ENCODE measurements around the gene NTRK2. TPM values are rescaled to one million over a fixed set of nuclear protein-coding genes. Genes with fewer than 3 reads are reported as not detected.

NTRK2 gene
- total RNA-seq, 6 experiments from 2014 or later, result 0.11 to 0.83 (median 0.25) TPM

DNA sequence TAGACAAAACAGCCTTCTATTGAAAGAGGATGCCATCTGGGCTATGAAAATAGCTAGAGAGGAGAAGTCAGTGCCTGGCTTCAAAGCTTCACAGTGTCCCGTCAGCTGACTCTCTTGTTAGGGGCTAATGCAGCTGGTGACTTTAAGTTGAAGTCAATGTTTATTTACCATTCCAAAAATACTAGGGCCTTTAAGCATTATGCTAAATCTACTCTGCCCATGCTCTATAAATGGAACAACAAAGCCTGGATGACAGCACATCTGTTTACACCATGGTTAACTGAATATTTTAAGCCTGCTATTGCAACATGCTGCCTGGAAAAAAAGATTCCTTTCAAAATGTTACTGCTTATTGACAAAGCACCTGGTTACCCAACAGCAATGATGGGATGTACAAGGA, 309.1 kb downstream of the NTRK2 start:
- Mint-ChIP-seq H3K4me3 (no peak overlapping the region), H3K27ac (no peak overlapping the region), H3K27me3 (ENCODE audit: insufficient read depth) (peaks cover 2% of the 10 kb centered on the region; the same call in 1 of the 2 replicates), H3K4me1 (ENCODE audit: low read depth) (no peaks in the 10 kb centered on the region), H3K36me3 (ENCODE audit: low read depth) (no peaks in the 10 kb centered on the region), H3K9me3 (peaks cover 21% of the 10 kb centered on the region)
- TF ChIP-seq, protein P1, sequence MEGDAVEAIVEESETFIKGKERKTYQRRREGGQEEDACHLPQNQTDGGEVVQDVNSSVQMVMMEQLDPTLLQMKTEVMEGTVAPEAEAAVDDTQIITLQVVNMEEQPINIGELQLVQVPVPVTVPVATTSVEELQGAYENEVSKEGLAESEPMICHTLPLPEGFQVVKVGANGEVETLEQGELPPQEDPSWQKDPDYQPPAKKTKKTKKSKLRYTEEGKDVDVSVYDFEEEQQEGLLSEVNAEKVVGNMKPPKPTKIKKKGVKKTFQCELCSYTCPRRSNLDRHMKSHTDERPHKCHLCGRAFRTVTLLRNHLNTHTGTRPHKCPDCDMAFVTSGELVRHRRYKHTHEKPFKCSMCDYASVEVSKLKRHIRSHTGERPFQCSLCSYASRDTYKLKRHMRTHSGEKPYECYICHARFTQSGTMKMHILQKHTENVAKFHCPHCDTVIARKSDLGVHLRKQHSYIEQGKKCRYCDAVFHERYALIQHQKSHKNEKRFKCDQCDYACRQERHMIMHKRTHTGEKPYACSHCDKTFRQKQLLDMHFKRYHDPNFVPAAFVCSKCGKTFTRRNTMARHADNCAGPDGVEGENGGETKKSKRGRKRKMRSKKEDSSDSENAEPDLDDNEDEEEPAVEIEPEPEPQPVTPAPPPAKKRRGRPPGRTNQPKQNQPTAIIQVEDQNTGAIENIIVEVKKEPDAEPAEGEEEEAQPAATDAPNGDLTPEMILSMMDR (IDR thresholded peaks at IDR 0.05), result no peak
- DNase-seq, result no peak

DNA sequence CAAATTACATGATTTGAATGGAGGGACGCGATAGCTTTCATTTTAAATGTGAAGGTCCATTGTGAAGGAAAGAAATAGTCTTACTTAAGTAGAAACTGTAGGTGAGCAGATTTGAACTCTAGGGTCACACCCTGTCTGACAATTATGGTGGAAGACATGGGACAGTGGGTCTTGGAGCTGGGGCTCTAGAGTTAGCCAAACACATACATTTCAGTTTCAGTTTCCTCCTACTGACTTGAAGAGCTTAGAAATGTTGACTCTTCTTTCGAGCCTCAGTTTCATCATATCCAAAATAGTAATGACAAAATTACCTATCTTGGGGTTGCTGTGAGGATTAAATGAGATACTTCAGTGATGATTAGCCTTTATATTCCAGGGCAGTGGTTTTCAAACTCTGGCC, 314.2 kb downstream of the NTRK2 start:
- Mint-ChIP-seq H3K36me3 (ENCODE audit: low read depth) (no peaks in the 10 kb centered on the region), H3K9me3 (peaks cover 29% of the 10 kb centered on the region), H3K27ac (no peak overlapping the region), H3K4me3 (no peak overlapping the region), H3K4me1 (ENCODE audit: low read depth) (no peaks in the 10 kb centered on the region), H3K27me3 (ENCODE audit: insufficient read depth) (peaks cover 2% of the 10 kb centered on the region; the same call in 1 of the 2 replicates)
- DNase-seq, result no peak
- TF ChIP-seq, protein P1 (IDR thresholded peaks at IDR 0.05), result no peak

DNA sequence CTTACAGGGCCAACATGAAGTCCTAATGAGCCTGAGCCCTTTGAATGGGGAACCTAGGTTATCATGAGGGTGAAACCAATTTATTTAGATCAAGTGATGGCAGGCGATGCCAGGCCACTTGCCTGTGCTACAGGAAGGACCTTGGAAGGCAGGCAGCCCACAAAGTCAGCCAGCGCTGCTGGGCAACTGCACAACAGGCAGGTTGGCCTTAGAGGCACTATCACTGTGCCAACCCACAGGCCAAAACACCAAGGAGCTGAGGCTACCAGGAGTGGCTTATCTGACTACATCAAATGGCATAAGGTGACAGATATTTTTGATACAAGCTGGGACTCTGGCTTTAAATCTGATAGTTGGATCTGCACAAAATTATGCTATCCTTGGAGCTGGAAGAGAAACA, 319.1 kb downstream of the NTRK2 start:
- H3K27ac Mint-ChIP-seq, result no peak overlapping the region
- H3K4me3 Mint-ChIP-seq, result no peak overlapping the region
- TF ChIP-seq, protein P1 (IDR thresholded peaks at IDR 0.05), result no peak
- no peaks in the 10 kb centered on the region for H3K4me1 Mint-ChIP-seq (ENCODE audit: low read depth)
- H3K36me3 Mint-ChIP-seq (ENCODE audit: low read depth), result no peaks in the 10 kb centered on the region
- DNase-seq, result no peak
- H3K9me3 Mint-ChIP-seq, result peaks cover 27% of the 10 kb centered on the region
- peaks cover 2% of the 10 kb centered on the region; the same call in 1 of the 2 replicates for H3K27me3 Mint-ChIP-seq (ENCODE audit: insufficient read depth)

DNA sequence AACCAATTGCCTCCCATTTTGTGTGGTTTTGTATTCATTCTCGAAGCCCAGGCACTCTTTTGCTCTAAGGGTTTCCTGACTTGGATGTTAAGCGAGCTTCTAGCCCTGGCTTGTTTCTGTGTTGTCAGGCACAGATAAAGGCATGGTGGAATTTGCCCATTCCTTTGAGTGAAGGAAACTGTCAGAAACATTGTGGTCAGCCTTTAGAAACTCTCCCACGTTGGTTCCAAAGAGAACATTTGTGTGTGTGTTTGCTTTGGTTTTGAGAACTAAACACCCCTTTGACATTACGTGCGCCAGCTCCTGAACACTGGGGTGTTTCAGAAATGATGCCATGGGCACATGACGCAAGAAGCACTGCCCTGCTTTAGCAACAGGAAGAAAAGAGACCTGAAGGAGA, 320.9 kb downstream of the NTRK2 start:
- Mint-ChIP-seq H3K36me3 (ENCODE audit: low read depth) (no peaks in the 10 kb centered on the region), H3K9me3 (peaks cover 24% of the 10 kb centered on the region), H3K27ac (no peak overlapping the region), H3K4me3 (no peak overlapping the region), H3K27me3 (ENCODE audit: insufficient read depth) (peaks cover 3% of the 10 kb centered on the region; the same call in 1 of the 2 replicates), H3K4me1 (ENCODE audit: low read depth) (no peaks in the 10 kb centered on the region)
- TF ChIP-seq, protein P1 (IDR thresholded peaks at IDR 0.05), result no peak
- no peak for DNase-seq

DNA sequence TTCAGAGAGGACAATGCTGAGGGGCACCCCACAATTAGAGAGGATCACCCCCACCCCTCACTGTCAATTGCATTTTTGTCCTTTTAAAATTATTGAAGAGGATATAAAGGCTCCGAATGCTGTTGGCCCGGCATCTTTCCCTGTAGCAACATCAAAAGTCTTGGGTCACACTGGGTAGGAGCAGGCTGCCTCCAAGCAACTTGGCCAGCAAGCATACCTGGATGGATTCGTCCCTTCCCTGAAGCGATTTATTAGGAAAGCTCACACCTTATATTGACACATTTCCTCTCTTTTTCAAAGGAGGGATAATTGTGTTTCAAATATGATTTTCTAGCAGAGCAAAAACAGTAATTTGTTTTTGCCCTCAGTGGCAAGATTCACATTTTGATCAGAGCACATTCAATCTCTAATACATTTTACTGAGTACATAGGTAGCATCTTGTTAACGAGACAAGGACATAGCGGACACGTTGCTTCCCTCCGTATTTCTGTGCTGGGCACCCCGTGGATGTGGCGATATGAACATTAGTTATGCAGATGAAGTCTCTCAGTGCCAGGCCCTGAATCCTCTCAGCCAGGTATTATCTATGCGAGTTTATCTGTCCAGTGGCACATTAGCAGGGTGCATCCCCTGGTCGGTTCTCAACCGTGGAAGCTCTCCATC, 321.5 kb downstream of the NTRK2 start:
- H3K27me3 Mint-ChIP-seq (ENCODE audit: insufficient read depth), result peaks cover 3% of the 10 kb centered on the region; the same call in 1 of the 2 replicates
- no peaks in the 10 kb centered on the region for H3K36me3 Mint-ChIP-seq (ENCODE audit: low read depth)
- no peak overlapping the region for H3K4me3 Mint-ChIP-seq
- peaks cover 19% of the 10 kb centered on the region for H3K9me3 Mint-ChIP-seq
- TF ChIP-seq, protein P1 (IDR thresholded peaks at IDR 0.05), result no peak
- no peak overlapping the region for H3K27ac Mint-ChIP-seq
- H3K4me1 Mint-ChIP-seq (ENCODE audit: low read depth), result no peaks in the 10 kb centered on the region
- no peak for DNase-seq

Data from HFFc6 (cell line).